Ammon's horn (tissue), 1 donor: Measurements from ENCODE around the gene TMEM169.

Experiments
- DNase-seq: peaks from one replicate; pipeline ENCODE4 v3.0.0-alpha.2; 2016; ENCODE audit warnings: low spot score

The TMEM169 gene

GRCh38 chr2:216081487-216082116 lies at the start of gene TMEM169, which contains the start of gene PECR:
Gene TMEM169 (plus strand): TSS chr2:216081919. CDS start chr2:216095964, 14,045 bp downstream.
Gene PECR (minus strand): TSS chr2:216081809. CDS start chr2:216081741, 68 bp downstream.
- peak; percentile 91 for DNase-seq

DNA sequence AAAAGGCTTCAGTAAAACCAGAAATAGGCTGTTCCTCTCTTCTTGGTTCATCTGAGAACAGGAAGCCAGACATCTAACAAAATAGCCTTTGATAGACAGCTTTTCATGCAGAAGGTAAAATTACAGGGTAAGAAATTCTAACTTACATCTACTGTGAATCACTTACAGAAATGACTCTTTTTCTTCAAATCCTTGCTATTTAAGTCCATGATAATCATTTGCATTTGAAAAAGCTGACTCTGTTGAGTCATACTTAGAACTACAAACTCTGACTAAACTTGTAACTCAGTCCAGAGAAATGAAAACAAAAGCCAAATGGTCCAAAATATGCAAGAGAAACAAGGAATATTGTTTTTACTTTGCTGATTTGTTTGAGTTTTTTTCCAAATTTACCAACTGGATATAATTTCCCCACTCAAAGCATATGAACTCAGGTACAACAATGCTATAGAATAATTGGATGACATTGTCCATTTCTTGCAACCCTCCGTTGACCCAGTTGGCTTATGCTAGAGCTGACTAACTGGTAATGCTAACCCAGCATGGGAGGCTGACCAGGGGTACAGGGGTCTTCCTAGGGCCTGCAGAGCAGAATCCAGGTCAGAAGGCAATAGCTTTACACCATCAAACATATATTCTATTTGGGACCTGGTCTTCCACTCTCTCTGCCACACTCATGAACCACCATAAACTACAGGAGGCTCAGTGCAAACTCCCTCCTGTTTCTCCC lies 49.6 kb upstream of the TMEM169 start:
- DNase-seq: no peak

DNA sequence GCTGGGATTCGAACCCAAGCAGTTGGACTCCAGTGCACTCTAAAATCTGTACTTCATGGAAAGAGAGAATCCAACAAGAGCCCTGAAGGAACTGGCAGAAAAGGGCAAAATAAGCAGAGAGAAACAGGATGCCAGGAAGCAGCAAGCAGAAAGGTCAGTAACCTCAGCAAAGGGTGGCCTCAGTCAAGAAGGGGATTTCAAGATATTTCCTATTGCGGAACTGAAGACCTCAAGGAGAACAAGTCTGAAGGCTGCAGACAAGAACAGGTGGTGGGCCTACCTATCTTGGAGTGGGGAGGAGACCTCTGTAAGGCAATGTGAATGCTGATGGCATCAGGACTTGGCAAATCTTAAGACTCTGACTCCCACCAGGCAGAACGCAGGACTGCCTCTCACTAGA lies 48.3 kb upstream of the TMEM169 start:
- no peak for DNase-seq

DNA sequence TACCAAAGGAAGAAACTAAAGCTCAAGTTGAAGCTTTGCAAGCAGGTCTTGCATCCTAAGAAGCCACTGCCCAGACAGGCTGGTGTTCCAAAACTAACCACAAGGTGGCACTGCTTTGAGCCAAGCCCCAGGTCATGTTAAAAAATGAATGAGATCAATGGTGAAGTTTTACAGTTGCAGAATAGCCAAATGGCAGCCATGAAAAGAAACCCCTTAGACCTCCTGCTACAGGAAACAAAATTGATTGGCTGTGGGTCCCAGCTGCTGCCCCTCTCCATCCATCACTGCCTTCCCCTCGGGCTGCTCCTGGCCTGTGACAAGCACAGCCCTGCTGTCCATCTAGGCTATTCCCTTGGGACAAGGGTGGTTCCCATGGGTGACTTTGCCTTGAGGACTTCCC lies 47.7 kb upstream of the TMEM169 start:
- peak; percentile 75 for DNase-seq

DNA sequence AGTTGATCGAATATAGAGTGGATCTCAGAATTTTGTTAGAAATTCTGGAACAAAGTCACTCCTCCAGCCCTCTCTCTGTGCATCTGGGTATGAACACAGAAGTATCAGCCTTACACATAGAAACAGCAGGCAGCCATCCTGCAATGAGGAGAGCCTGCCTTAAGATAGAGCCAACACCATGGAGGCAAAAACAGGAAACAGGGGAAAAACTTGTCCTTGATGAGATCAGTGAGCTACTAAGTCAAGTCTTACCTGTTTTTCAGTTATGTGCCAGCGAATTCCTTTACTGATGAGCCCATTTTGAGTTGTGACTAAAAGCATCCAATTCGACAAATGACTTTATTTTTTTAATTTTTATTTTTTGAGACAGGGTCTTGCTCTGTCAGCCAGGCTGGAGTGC lies 41.8 kb upstream of the TMEM169 start:
- no peak for DNase-seq

DNA sequence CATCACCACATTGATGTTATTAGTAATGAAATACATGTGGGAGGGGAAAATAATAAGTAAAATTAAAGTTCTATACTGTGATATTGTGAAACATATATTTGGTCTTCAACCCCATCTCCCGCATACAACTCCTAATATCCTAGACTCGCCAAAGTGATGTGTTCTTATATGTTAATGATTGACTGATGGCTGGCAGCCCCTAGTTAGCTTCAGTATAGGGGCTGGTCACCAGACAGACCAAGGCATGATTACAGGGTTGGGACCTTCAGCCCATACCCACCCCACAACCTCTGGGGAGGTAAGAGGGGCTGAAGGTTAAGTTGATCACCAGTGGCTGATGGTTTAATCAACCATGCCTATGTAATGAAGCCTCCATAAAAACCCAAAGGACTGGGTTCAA lies 40.3 kb upstream of the TMEM169 start:
- DNase-seq: no peak

DNA sequence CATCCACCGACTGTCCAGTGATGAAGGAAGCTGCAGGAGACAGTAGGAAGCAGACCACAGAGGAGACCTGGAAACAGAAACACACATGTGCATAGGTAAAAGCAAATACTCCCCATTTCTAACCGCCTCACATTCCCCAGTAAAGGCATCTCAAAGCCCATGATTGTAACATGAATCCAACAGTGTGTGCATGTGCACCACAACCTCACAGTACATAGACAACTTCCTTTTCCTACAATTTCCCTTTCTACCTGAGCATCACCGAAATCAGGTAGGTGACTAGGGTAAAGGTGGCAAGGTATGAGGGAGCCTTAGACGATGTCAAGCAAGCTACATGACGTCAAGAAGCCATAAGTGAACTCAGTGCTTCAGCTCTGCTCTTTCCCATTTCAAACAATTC lies 37.8 kb upstream of the TMEM169 start:
- DNase-seq: no peak

DNA sequence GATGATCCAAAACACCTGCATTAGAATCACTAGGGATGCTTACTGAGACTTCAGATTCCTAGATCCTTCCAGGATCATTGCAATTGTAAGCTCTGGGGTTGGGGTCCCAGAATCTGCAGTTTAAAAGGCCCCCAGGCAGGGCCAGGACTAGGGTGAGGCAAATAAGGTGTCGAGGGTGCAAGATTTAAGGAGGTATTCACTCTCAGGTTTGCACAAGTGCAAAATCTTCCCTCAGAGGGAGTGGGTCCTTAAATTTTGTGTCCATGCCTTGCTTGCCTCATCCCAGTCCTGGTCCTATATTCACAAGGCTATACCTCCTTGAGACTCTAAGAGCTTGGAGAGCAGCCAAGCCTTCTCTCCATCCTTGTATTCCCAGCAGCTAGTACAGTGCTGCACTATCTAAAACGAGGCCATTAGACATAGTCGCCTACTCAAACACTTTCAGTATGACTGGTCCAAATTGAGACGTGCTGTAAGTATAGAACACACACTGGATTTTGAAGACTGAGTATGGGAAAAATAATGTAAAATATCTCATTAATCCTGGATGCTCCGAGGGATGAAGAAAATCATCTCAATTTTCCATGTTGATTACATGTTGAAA lies 36.7 kb upstream of the TMEM169 start:
- DNase-seq: no peak

DNA sequence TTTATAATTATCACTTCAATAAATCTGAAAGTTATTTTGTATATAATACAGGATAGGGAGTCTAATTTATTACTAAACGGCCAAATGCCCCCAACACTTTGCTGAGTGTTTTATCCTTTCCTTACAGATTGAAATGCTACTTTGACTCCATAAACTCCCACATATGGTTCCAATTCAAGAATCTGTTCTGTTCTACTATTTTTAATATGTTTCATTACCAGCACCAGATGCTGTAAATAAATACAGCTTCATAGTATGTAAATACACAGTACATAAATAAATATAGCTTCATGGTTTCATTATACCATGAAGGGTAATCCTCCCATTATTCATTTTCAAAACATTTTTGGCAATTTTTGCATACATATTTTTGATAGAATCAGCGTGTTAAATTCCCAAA lies 34.3 kb upstream of the TMEM169 start:
- no peak for DNase-seq

- DNase-seq: no peak
Measured at GRCh38 chr2:216049452-216049851, 32.3 kb upstream of the TMEM169 start.

- DNase-seq: no peak
Measured at GRCh38 chr2:216051350-216051749, 30.4 kb upstream of the TMEM169 start.

DNA sequence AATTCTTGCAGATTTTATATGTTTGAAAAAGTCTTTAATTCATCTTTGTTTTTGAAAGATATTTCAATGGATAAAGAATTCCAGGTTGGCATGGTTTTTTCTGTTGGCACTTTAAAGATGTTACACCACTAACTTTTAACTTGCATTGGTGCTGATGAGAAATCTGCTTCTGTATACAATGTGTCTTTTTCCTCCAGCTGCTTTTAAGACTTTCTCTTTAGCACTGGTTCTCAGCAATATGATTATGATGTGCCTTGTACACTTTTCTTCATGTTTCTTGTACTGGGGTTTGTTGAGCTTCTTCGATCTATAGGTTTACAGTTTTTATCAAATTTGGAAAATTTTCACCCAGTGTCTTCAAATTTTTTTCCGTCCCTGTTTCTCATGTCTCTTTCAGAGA lies 29.3 kb upstream of the TMEM169 start:
- DNase-seq: no peak

DNA sequence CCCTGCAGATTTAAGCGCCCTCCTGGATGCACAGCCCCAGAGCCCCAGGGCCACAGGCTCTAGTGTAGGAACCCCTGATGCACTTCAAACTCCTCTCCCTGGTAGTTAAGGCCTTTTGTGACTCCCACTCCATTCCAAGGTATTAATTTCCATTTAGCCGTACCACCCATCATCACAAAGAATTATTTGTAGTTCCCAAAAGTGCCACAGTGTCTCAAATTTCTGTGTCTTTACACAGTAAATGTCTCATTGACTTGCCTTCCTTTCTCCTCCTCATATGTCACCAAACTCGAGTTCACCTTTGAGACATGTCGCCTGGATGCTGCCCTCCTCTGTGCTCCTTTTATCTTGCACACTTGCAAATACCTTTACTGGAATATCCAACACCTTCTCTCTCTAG lies 26.0 kb upstream of the TMEM169 start:
- DNase-seq: no peak

- DNase-seq: no peak
Measured at GRCh38 chr2:216056739-216057138, 25.0 kb upstream of the TMEM169 start.

DNA sequence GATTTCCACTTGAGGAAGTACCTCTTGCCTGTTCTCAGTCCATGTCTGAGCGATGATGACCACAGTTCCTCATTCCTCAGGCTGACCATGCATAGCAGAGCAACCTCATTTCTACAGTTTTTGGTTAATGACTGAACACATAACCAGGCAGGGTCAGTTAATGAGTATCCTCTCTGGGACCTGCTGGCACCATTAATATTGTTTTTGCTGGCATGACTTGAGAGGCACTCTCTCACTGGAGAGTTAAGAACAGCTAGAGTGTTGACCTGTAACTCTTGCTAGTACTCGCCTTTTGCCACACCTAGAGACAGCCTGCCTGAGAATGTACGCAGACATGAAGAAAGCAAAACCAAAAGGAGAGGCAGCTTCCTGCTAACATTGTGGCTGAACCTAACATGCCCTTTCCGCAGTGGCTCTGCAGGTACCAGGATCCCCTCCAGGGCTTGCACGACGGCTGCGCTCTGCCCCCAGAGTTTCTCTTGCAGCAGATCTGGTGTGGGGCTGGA lies 24.0 kb upstream of the TMEM169 start:
- DNase-seq: peak; percentile 54

GRCh38 chr2:216059233-216059834 lies 22.4 kb upstream of the TMEM169 start:
- no peak for DNase-seq

DNA sequence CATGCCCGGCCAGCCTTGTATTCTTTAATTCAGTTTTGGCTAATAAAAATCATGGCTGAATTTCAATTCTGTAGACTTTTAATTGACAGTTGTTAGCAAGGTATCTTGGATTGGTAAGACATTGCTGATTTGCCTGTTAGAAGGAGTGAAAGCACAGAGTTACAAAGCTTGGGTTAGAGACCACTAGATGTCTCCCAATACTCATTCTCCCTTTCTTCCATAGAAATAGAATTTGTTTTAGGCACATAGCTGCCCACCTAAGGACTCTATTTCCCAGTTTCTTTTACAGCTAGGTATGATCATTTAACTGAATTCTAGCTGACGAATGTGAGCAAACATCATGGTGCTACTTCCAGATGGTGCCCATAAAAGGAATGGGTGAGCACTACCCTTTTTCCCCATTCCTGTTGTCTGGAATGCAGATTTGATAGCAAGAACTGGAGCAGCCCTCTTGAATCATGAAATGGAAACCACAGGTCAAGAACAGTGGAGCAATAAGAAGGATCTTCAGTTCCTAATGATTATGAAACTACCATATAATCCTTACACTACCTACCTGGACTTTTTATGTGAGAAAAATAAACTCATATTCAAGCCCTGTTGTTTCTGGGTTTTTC lies 17.6 kb upstream of the TMEM169 start:
- no peak for DNase-seq

DNA sequence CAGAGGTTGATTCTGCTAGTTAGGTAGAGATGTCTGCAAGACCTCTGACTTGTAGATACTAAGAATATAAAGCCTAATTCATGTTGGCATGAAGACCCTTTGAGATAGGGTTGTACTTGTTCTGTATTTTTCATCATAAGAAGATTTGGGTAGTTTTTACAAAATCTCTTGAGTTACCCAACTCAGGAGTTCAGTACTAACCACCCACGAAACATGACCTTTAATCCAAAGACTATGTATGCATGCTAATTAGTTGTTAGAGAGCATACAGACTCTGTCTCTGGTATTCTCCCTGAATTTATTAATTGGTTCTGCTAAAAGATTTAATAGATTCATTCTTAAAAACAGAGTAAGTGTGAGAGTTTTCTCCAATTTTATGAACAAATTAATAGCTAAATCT lies 17.1 kb upstream of the TMEM169 start:
- DNase-seq: no peak

- no peak for DNase-seq
Measured at GRCh38 chr2:216066230-216066629, 15.5 kb upstream of the TMEM169 start.

GRCh38 chr2:216069028-216069427 lies 12.7 kb upstream of the TMEM169 start:
- DNase-seq: no peak

- DNase-seq: no peak
Measured at GRCh38 chr2:216070195-216070594, 11.5 kb upstream of the TMEM169 start.
